K562 (cell line): ENCODE measurements around the gene CPZ.

Experiments
- EGR1 ChIP-seq: fragments of 450-650 bp; conservative IDR thresholded peaks from 2 replicates; pipeline ENCODE4 v1.6.1; 2017; ENCODE audit warnings: mild to moderate bottlenecking
- EZH2 ChIP-seq: IDR thresholded peaks from 2 replicates; pipeline ENCODE4 v1.6.1; 2012; ENCODE audit warnings: low read depth, mild to moderate bottlenecking, inconsistent platforms, low read length, borderline replicate concordance
- FOXJ2 ChIP-seq: fragments of 200-800 bp; sonication (Bioruptor generic); IDR thresholded peaks from 2 replicates; pipeline ENCODE4 v1.6.1; 2016; ENCODE audit warnings: missing genetic modification characterization, missing compliant biosample characterization
- HMG20A ChIP-seq: fragments of 450-650 bp; formaldehyde crosslinking; conservative IDR thresholded peaks from 2 replicates; pipeline ENCODE4 v1.4.0; 2020; ENCODE audit warnings: mild to moderate bottlenecking, mixed read lengths
- POLR2A ChIP-seq: fragments of 450-650 bp; conservative IDR thresholded peaks from 2 replicates; pipeline ENCODE4 v1.6.1; 2016
- POLR2AphosphoS5 ChIP-seq: IDR thresholded peaks from 2 replicates; pipeline ENCODE4 v1.6.1; 2011; ENCODE audit warnings: mild to moderate bottlenecking, low read depth, low read length, moderate library complexity; ENCODE audit not compliant: control insufficient read depth, insufficient read depth
- SMAD1 ChIP-seq: fragments of 150-350 bp; IDR thresholded peaks from 2 replicates; pipeline ENCODE4 v1.6.1; 2014; ENCODE audit warnings: low read length, low read depth; ENCODE audit not compliant: partially characterized antibody
- TEAD4 ChIP-seq, 2 experiments: sonication (generic) in 1 of 2; formaldehyde crosslinking in 1 of 2; IDR thresholded peaks; 2 replicates each; pipeline versions ENCODE4 v1.6.1 to v1.8.0; 2012 to 2022; ENCODE audit warnings: borderline replicate concordance in 1 of 2, inconsistent platforms in 1 of 2, low read length in 1 of 2, mild to moderate bottlenecking in 1 of 2, missing genetic modification reagents in 1 of 2
- YY1 ChIP-seq, 3 experiments: IDR thresholded peaks; 2 replicates each; pipeline ENCODE4 v1.6.1; 2011; ENCODE audit warnings: low read length in 2 of 3, mild to moderate bottlenecking in 2 of 3, moderate library complexity in 2 of 3, borderline replicate concordance in 1 of 3, control low read depth in 1 of 3, low read depth in 1 of 3; ENCODE audit not compliant: insufficient read depth in 3 of 3, insufficient replicate concordance in 2 of 3, control insufficient read depth in 1 of 3, insufficient read length in 1 of 3; ENCODE audit errors: extremely low read depth in 1 of 3
- ZBTB7A ChIP-seq: IDR thresholded peaks from 2 replicates; pipeline ENCODE4 v1.6.1; 2011; ENCODE audit warnings: low read depth, mild to moderate bottlenecking, low read length, moderate library complexity, borderline replicate concordance; ENCODE audit not compliant: control insufficient read depth
- ZNF707 ChIP-seq: fragments of 250-450 bp; sonication (Bioruptor Pico); conservative IDR thresholded peaks from 2 replicates; pipeline ENCODE4 v1.8.0; 2022; ENCODE audit warnings: inconsistent platforms, mild to moderate bottlenecking, moderate library complexity
- TF ChIP-seq, protein P1 (sequence below): sonication (generic); formaldehyde crosslinking; IDR thresholded peaks from 2 replicates; pipeline ENCODE4 v1.8.1; 2023; ENCODE audit warnings: mild to moderate bottlenecking, missing genetic modification reagents
- TF ChIP-seq, protein P2 (sequence below), 3 experiments: IDR thresholded peaks in 2 of 3; conservative IDR thresholded peaks in 1 of 3; 2 replicates each; pipeline ENCODE4 v1.5.1; 2011 to 2012; ENCODE audit warnings: low read length in 3 of 3, mild to moderate bottlenecking in 3 of 3, control low read depth in 2 of 3, improper control_type of control experiment in 1 of 3, inconsistent platforms in 1 of 3, low read depth in 1 of 3, mixed read lengths in 1 of 3, moderate library complexity in 1 of 3; ENCODE audit not compliant: insufficient read depth in 2 of 3

DNA sequence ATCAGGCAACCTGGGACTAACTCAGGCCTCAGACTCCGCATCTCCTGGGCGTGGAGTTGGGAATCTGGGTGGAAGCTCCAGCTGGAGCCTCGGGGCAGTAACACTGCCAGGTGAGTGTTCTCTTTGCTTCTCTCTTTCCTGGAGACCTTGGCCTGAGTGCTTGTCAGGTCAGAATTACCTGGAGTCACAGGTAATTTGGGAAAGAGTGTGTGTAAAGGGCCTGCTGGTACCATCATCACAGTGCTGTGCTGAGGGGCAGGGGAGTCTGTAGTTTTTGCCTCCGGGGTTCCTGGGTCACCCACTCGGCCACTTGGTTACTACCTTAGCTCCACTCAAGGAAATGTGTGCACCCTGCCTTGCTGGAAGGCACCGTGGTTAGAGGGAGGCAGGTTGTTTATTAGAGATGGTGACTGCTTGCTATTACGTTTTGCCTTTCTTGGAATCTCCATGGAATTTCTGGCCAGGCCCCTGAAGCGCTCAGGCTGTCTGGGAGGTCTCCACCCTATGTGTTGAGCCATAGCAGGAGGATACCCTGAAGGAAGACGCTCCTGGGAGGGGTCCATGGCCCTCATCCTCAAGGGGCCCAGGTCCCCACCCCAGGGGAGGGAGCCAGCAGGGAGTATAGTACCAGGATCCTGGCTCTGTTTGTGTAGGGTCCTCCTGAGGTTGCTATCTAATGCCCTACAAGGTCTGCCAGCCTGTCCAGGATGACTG lies 9.5 kb upstream of the CPZ start:
- TF ChIP-seq TEAD4 (IDR thresholded peaks at IDR 0.05; ENCODE audit: low read length) (no peak), TEAD4 (CRISPR knock-in tag; IDR thresholded peaks at IDR 0.05; ENCODE audit: borderline replicate concordance) (no peak), HMG20A (no peak), SMAD1 (no peak), EGR1 (no peak), EZH2 (no peak), ZBTB7A (no peak), FOXJ2 (no peak), YY1 (IDR thresholded peaks at IDR 0.05; ENCODE audit: borderline replicate concordance in 1 of 3, control insufficient read depth in 1 of 3, extremely low read depth in 1 of 3, insufficient read depth in 3 of 3, insufficient read length in 1 of 3, insufficient replicate concordance in 2 of 3, low read depth in 1 of 3, low read length in 2 of 3) (no peak), POLR2AphosphoS5 (no peak), POLR2A (no peak), ZNF707 (CRISPR knock-in tag) (no peak)
- TF ChIP-seq, protein P1, sequence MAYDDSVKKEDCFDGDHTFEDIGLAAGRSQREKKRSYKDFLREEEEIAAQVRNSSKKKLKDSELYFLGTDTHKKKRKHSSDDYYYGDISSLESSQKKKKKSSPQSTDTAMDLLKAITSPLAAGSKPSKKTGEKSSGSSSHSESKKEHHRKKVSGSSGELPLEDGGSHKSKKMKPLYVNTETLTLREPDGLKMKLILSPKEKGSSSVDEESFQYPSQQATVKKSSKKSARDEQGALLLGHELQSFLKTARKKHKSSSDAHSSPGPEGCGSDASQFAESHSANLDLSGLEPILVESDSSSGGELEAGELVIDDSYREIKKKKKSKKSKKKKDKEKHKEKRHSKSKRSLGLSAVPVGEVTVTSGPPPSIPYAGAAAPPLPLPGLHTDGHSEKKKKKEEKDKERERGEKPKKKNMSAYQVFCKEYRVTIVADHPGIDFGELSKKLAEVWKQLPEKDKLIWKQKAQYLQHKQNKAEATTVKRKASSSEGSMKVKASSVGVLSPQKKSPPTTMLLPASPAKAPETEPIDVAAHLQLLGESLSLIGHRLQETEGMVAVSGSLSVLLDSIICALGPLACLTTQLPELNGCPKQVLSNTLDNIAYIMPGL (CRISPR knock-in tag): no peak
- TF ChIP-seq, protein P2, sequence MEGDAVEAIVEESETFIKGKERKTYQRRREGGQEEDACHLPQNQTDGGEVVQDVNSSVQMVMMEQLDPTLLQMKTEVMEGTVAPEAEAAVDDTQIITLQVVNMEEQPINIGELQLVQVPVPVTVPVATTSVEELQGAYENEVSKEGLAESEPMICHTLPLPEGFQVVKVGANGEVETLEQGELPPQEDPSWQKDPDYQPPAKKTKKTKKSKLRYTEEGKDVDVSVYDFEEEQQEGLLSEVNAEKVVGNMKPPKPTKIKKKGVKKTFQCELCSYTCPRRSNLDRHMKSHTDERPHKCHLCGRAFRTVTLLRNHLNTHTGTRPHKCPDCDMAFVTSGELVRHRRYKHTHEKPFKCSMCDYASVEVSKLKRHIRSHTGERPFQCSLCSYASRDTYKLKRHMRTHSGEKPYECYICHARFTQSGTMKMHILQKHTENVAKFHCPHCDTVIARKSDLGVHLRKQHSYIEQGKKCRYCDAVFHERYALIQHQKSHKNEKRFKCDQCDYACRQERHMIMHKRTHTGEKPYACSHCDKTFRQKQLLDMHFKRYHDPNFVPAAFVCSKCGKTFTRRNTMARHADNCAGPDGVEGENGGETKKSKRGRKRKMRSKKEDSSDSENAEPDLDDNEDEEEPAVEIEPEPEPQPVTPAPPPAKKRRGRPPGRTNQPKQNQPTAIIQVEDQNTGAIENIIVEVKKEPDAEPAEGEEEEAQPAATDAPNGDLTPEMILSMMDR (IDR thresholded peaks at IDR 0.05 in 2 of 3, conservative IDR thresholded peaks at IDR 0.05 in 1 of 3; ENCODE audit: insufficient read depth in 2 of 3, low read depth in 1 of 3, low read length in 3 of 3): no peak
